SK-N-SH treated with all-trans-retinoic acid at 6 μM for 48 hours (cell line): Measurements from ENCODE around the gene SLC2A13.

ENCODE experiments used
- ATAC-seq: fragments of 200-7000 bp; cut with Tn5 transposase; 3 replicates; pipeline ENCODE4 v1.9.1; 2020; ENCODE audit warnings: mild to moderate bottlenecking, moderate library complexity
- ARNTL ChIP-seq: fragments of 450-650 bp; formaldehyde crosslinking; IDR thresholded peaks from 2 replicates; pipeline ENCODE4 v1.5.0; 2020; ENCODE audit warnings: low read depth, mild to moderate bottlenecking, moderate library complexity, borderline replicate concordance
- BACH2 ChIP-seq: fragments of 250-450 bp; sonication (Bioruptor Pico); IDR thresholded peaks from 2 replicates; pipeline ENCODE4 v1.9.0; 2021; ENCODE audit warnings: mild to moderate bottlenecking, borderline replicate concordance
- CSDC2 ChIP-seq: fragments of 250-450 bp; sonication (Bioruptor Pico); IDR thresholded peaks from 2 replicates; pipeline ENCODE4 v1.5.0; 2020; ENCODE audit warnings: mild to moderate bottlenecking, moderate library complexity
- ESRRG ChIP-seq: fragments of 250-450 bp; sonication (Bioruptor Pico); IDR thresholded peaks from 2 replicates; pipeline ENCODE4 v1.6.1; 2021; ENCODE audit warnings: mild to moderate bottlenecking
- ISL1 ChIP-seq: fragments of 250-450 bp; sonication (Bioruptor Pico); IDR thresholded peaks from 2 replicates; pipeline ENCODE4 v2.1.2; 2022; ENCODE audit warnings: mild to moderate bottlenecking, moderate library complexity
- OSR1 ChIP-seq: fragments of 250-450 bp; sonication (Bioruptor Pico); IDR thresholded peaks from 2 replicates; pipeline ENCODE4 v1.8.0; 2022; ENCODE audit warnings: moderate library complexity, mild to moderate bottlenecking, inconsistent platforms
- RARB ChIP-seq: fragments of 250-450 bp; sonication (Bioruptor Pico); IDR thresholded peaks from 2 replicates; pipeline ENCODE4 v1.8.0; 2021; ENCODE audit warnings: mild to moderate bottlenecking, moderate library complexity
- SNAI2 ChIP-seq: fragments of 250-450 bp; sonication (Bioruptor Pico); IDR thresholded peaks from 2 replicates; pipeline ENCODE4 v1.5.0; 2020; ENCODE audit warnings: mild to moderate bottlenecking, moderate library complexity
- TCF4 ChIP-seq: fragments of 250-450 bp; sonication (Bioruptor Pico); IDR thresholded peaks from 2 replicates; pipeline ENCODE4 v1.8.0; 2021; ENCODE audit warnings: mild to moderate bottlenecking, moderate library complexity, borderline replicate concordance
- TOX ChIP-seq: fragments of 250-450 bp; sonication (Bioruptor Pico); IDR thresholded peaks from 2 replicates; pipeline ENCODE4 v1.8.0; 2021; ENCODE audit warnings: mild to moderate bottlenecking, moderate library complexity, borderline replicate concordance
- ZC3H10 ChIP-seq: fragments of 250-450 bp; sonication (Bioruptor Pico); IDR thresholded peaks from 2 replicates; pipeline ENCODE4 v1.5.1; 2021; ENCODE audit warnings: mild to moderate bottlenecking, moderate library complexity
- ZFP3 ChIP-seq: fragments of 250-450 bp; sonication (Bioruptor Pico); IDR thresholded peaks from 2 replicates; pipeline ENCODE4 v1.5.0; 2020; ENCODE audit warnings: mild to moderate bottlenecking, moderate library complexity
- ZNF565 ChIP-seq: fragments of 450-650 bp; formaldehyde crosslinking; conservative IDR thresholded peaks from 2 replicates; pipeline ENCODE4 v1.5.0; 2020; ENCODE audit warnings: low read depth, mild to moderate bottlenecking, moderate library complexity
- ZNF70 ChIP-seq: fragments of 450-650 bp; formaldehyde crosslinking; IDR thresholded peaks from 2 replicates; pipeline ENCODE4 v1.5.0; 2020; ENCODE audit warnings: mild to moderate bottlenecking, moderate library complexity
- ZNF8 ChIP-seq: fragments of 450-650 bp; formaldehyde crosslinking; IDR thresholded peaks from 2 replicates; pipeline ENCODE4 v1.5.0; 2020; ENCODE audit warnings: mild to moderate bottlenecking, moderate library complexity
- TF ChIP-seq, protein P1 (sequence below): fragments of 250-450 bp; sonication (Bioruptor Pico); IDR thresholded peaks from 2 replicates; pipeline ENCODE4 v1.5.1; 2021; ENCODE audit warnings: mild to moderate bottlenecking, moderate library complexity
- TF ChIP-seq, protein P2 (sequence below): fragments of 250-450 bp; sonication (Bioruptor Pico); IDR thresholded peaks from 2 replicates; pipeline ENCODE4 v1.5.1; 2020; ENCODE audit warnings: low read depth, mild to moderate bottlenecking, moderate library complexity
- TF ChIP-seq, protein P3 (sequence below): fragments of 250-450 bp; sonication (Bioruptor Pico); IDR thresholded peaks from 2 replicates; pipeline ENCODE4 v1.8.0; 2020; ENCODE audit warnings: mild to moderate bottlenecking, moderate library complexity, borderline replicate concordance
- TF ChIP-seq, protein P4 (sequence below): fragments of 250-450 bp; sonication (Bioruptor Pico); IDR thresholded peaks from 2 replicates; pipeline ENCODE4 v1.5.0; 2020; ENCODE audit warnings: mild to moderate bottlenecking, moderate library complexity
- TF ChIP-seq, protein P5 (sequence below): fragments of 250-450 bp; sonication (Bioruptor Pico); IDR thresholded peaks from 2 replicates; pipeline ENCODE4 v1.8.0; 2021; ENCODE audit warnings: low read depth, mild to moderate bottlenecking, moderate library complexity, borderline replicate concordance

SLC2A13 gene

DNA sequence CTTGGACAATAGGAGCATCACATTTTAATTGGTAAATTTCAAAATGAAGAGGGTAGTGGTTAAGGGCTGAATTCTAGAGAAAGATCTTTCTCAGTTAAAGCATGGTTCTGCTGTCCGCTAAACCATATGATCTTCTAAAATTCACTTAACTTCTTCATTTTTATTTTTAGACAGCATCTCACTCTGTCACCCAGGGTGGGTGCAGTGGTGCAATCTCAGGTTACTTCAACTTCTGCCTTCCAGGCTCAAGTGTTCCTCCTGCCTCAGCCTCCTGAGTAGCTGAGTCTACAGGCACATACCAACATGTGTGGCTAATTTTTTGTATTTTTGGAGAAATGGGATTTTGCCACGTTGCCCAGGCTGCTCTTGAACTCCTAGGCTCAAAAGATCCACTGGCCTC lies 259.6 kb downstream of the SLC2A13 start:
- no peak for TF ChIP-seq ZC3H10
- ATAC-seq = no peak

DNA sequence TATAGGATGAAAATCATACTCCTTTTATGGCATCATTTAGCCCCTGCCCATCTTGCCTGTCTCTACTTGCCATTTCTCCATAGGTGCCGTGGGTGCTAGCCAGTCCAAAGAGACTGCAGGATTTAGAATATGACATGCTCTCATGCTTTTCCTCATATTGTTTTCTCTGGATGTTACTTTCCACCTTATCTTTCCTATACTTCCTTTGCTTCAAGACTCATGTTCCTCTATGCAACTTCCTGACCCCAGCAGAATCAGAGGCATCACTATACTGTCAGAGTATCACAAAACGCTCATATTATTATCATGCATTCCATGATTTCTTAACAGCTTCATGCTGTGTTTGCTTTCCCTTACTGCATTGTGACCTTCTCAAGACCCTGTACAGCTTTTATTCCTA lies 265.5 kb downstream of the SLC2A13 start:
- no peak for ATAC-seq
- no peak for TF ChIP-seq TOX
- TF ChIP-seq TCF4 (CRISPR knock-in tag) = no peak
- TF ChIP-seq ZNF565 (CRISPR knock-in tag) = no peak
- no peak for TF ChIP-seq RARB (CRISPR knock-in tag)
- TF ChIP-seq ZNF8 = no peak
- TF ChIP-seq OSR1 (CRISPR knock-in tag) = no peak
- no peak for TF ChIP-seq ARNTL (CRISPR knock-in tag)
- no peak for TF ChIP-seq ZNF70
- TF ChIP-seq BACH2 (CRISPR knock-in tag) = no peak
- TF ChIP-seq, protein P1, sequence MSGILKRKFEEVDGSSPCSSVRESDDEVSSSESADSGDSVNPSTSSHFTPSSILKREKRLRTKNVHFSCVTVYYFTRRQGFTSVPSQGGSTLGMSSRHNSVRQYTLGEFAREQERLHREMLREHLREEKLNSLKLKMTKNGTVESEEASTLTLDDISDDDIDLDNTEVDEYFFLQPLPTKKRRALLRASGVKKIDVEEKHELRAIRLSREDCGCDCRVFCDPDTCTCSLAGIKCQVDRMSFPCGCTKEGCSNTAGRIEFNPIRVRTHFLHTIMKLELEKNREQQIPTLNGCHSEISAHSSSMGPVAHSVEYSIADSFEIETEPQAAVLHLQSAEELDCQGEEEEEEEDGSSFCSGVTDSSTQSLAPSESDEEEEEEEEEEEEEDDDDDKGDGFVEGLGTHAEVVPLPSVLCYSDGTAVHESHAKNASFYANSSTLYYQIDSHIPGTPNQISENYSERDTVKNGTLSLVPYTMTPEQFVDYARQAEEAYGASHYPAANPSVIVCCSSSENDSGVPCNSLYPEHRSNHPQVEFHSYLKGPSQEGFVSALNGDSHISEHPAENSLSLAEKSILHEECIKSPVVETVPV (CRISPR knock-in tag) = no peak
- no peak for TF ChIP-seq CSDC2
- no peak for TF ChIP-seq SNAI2 (CRISPR knock-in tag)
- TF ChIP-seq ZFP3 (CRISPR knock-in tag) = no peak
- TF ChIP-seq, protein P2, sequence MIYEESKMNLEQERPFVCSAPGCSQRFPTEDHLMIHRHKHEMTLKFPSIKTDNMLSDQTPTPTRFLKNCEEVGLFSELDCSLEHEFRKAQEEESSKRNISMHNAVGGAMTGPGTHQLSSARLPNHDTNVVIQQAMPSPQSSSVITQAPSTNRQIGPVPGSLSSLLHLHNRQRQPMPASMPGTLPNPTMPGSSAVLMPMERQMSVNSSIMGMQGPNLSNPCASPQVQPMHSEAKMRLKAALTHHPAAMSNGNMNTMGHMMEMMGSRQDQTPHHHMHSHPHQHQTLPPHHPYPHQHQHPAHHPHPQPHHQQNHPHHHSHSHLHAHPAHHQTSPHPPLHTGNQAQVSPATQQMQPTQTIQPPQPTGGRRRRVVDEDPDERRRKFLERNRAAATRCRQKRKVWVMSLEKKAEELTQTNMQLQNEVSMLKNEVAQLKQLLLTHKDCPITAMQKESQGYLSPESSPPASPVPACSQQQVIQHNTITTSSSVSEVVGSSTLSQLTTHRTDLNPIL (CRISPR knock-in tag) = no peak
- TF ChIP-seq, protein P3, sequence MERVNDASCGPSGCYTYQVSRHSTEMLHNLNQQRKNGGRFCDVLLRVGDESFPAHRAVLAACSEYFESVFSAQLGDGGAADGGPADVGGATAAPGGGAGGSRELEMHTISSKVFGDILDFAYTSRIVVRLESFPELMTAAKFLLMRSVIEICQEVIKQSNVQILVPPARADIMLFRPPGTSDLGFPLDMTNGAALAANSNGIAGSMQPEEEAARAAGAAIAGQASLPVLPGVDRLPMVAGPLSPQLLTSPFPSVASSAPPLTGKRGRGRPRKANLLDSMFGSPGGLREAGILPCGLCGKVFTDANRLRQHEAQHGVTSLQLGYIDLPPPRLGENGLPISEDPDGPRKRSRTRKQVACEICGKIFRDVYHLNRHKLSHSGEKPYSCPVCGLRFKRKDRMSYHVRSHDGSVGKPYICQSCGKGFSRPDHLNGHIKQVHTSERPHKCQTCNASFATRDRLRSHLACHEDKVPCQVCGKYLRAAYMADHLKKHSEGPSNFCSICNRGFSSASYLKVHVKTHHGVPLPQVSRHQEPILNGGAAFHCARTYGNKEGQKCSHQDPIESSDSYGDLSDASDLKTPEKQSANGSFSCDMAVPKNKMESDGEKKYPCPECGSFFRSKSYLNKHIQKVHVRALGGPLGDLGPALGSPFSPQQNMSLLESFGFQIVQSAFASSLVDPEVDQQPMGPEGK (CRISPR knock-in tag) = no peak
- no peak for TF ChIP-seq ESRRG (CRISPR knock-in tag)
- no peak for TF ChIP-seq ISL1 (CRISPR knock-in tag)
- no peak for TF ChIP-seq ZC3H10
- TF ChIP-seq, protein P4, sequence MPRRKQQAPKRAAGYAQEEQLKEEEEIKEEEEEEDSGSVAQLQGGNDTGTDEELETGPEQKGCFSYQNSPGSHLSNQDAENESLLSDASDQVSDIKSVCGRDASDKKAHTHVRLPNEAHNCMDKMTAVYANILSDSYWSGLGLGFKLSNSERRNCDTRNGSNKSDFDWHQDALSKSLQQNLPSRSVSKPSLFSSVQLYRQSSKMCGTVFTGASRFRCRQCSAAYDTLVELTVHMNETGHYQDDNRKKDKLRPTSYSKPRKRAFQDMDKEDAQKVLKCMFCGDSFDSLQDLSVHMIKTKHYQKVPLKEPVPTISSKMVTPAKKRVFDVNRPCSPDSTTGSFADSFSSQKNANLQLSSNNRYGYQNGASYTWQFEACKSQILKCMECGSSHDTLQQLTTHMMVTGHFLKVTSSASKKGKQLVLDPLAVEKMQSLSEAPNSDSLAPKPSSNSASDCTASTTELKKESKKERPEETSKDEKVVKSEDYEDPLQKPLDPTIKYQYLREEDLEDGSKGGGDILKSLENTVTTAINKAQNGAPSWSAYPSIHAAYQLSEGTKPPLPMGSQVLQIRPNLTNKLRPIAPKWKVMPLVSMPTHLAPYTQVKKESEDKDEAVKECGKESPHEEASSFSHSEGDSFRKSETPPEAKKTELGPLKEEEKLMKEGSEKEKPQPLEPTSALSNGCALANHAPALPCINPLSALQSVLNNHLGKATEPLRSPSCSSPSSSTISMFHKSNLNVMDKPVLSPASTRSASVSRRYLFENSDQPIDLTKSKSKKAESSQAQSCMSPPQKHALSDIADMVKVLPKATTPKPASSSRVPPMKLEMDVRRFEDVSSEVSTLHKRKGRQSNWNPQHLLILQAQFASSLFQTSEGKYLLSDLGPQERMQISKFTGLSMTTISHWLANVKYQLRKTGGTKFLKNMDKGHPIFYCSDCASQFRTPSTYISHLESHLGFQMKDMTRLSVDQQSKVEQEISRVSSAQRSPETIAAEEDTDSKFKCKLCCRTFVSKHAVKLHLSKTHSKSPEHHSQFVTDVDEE (CRISPR knock-in tag) = no peak

DNA sequence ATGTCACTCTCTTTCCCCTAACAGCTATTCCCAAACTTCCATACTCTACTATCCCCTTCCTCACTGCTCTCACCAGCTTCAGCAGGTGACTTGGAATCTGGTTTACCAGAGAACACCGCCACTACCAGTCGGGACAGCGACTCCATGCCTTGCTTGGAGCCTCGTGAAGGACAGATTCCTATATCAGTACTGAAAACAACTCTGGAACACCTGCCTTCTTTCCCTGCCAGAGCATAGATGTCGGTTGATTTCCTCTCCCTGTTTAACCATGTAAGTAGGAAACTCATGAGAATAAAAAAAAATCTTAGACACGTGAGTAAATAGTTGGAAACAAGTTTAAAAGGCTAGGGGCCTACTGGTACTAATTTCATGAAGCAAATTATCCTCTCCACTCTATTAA lies 266.8 kb downstream of the SLC2A13 start:
- ATAC-seq = no peak

More for the DNA sequence above, 266.8 kb downstream of the SLC2A13 start:
- TF ChIP-seq ZFP3 (CRISPR knock-in tag) (no peak), OSR1 (CRISPR knock-in tag) (no peak), TOX (no peak), ZNF70 (no peak), SNAI2 (CRISPR knock-in tag) (no peak), BACH2 (CRISPR knock-in tag) (no peak), ARNTL (CRISPR knock-in tag) (no peak), ISL1 (CRISPR knock-in tag) (no peak)
- TF ChIP-seq, protein P5, sequence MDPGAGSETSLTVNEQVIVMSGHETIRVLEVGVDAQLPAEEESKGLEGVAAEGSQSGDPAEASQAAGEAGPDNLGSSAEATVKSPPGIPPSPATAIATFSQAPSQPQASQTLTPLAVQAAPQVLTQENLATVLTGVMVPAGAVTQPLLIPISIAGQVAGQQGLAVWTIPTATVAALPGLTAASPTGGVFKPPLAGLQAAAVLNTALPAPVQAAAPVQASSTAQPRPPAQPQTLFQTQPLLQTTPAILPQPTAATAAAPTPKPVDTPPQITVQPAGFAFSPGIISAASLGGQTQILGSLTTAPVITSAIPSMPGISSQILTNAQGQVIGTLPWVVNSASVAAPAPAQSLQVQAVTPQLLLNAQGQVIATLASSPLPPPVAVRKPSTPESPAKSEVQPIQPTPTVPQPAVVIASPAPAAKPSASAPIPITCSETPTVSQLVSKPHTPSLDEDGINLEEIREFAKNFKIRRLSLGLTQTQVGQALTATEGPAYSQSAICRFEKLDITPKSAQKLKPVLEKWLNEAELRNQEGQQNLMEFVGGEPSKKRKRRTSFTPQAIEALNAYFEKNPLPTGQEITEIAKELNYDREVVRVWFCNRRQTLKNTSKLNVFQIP (CRISPR knock-in tag) = no peak
- TF ChIP-seq, protein P4 (CRISPR knock-in tag) = no peak
- TF ChIP-seq, protein P2 (CRISPR knock-in tag) = no peak
